Activated CD4-positive, alpha-beta T cell treated with anti-CD3 and anti-CD28 coated beads for 36 hours (primary cell): Measurements from ENCODE around the gene TMEM80. TPM values are rescaled to one million over a fixed set of nuclear protein-coding genes. Genes with fewer than 3 reads are reported as not detected.
"Not testable (repeated sequence)": the region's sequence is repeated elsewhere in the genome, so short reads cannot be mapped to it uniquely, and the experiment has no call there.

Source experiments
- ATAC-seq: fragments of 200-7000 bp; cut with Tn5 transposase; one replicate; pipeline ENCODE4 v1.10.0; 2021; ENCODE audit warnings: mild to moderate bottlenecking, moderate library complexity
- CTCF ChIA-PET: fragments of 350-600 bp; sonication (Branson Sonifier 250); formaldehyde crosslinking; loops from one replicate; lab custom pipeline; 2021; ENCODE audit warnings: antibody characterized with exemption; lab: Charles Lee
- POLR2A ChIA-PET: fragments of 350-600 bp; sonication (Branson Sonifier 250); formaldehyde crosslinking; loops from one replicate; lab custom pipeline; 2021; ENCODE audit warnings: antibody characterized with exemption, inconsistent platforms; lab: Charles Lee
- DNase-seq: peaks from one replicate; pipeline ENCODE4 v3.0.0-alpha.2; 2020
- H3K27ac Mint-ChIP-seq: one replicate; pipeline ENCODE4 v1.8.0; 2021; ENCODE audit warnings: mixed read lengths
- H3K27me3 Mint-ChIP-seq: one replicate; pipeline ENCODE4 v1.8.0; 2021; ENCODE audit warnings: mixed read lengths
- H3K36me3 Mint-ChIP-seq: one replicate; pipeline ENCODE4 v1.8.0; 2021; ENCODE audit warnings: low read depth, mixed read lengths
- H3K4me1 Mint-ChIP-seq: one replicate; pipeline ENCODE4 v1.8.0; 2021; ENCODE audit warnings: mixed read lengths
- H3K4me3 Mint-ChIP-seq: one replicate; pipeline ENCODE4 v1.8.0; 2021; ENCODE audit warnings: mild to moderate bottlenecking, moderate library complexity, mixed read lengths
- H3K9me3 Mint-ChIP-seq: one replicate; pipeline ENCODE4 v1.8.0; 2021; ENCODE audit warnings: low read depth, mixed read lengths
- intact Hi-C, 2 experiments: fragments of 100-400 bp; cut with DNase I in 1 of 2; cut with micrococcal nuclease in 1 of 2; formaldehyde crosslinking; loops; one replicate each; pipeline versions ENCODE4 v1.14.2 to v1.15.1; 2022 to 2024; cut with DNase I, micrococcal nuclease
- total RNA-seq, 2 experiments: library from RNA; stranded (reverse); gene quantifications; one replicate each; pipeline ENCODE4 v1.2.3, GENCODE V29; 2021

Gene TMEM80
- total RNA-seq: 10 to 100 TPM; 11.4 to 11.9 TPM

DNA sequence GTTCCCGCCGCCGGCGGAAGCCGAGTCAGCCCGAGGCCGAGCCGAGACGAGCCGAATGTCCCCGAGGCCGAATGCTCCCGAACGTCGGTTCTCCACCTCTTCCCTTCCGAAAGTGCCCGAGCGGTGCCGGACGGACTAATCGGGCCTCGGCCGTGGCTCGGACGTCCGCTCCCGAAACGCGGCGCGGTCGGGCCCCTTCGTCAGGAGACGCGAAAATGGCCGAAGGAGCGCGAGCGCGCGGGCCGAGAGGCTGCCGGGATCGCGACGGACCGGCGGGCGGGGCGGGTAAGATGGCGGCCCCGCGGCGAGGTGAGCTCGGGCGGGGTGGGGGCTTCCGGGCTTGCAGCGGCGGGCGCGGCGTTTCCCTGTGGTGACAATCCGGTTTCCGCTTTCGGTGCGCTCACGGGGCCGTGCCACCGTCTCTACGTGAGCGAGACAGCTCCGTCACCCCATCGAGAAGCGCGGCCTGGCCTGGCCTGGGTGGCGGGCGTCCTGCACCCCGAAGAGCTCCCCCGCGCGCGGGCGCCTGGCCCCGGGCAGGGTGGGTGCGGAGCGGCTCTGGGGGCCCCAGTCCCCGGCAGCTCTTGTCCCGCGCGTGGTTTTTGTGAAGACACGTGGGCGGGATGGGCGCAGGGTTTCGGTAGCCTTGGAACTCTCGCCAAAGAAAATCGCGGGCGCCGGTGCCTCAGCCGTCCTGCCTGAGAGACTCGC is at the start of gene TMEM80:
Gene TMEM80, plus strand, starts transcription at position 279 of the 711 bp plus-strand sequence. Its CDS starts 12 bp downstream, at position 291.
- POLR2A ChIA-PET: interaction anchor here (1.4 kb wide), 1 partner anchor 120 kb away, joined by 4 read pairs; the partner anchor contains the start of gene PHRF1
- H3K4me3 Mint-ChIP-seq: peak within 1 kb of the TSS; percentile 84
- H3K36me3 Mint-ChIP-seq: peaks cover 9% of the 10 kb centered on the region
- peak within 1 kb of the TSS; percentile 94 for H3K27ac Mint-ChIP-seq
- DNase-seq (peak; percentile 99), ATAC-seq (peak; percentile 81)
- H3K9me3 Mint-ChIP-seq: no peaks in the 10 kb centered on the region
- no peaks in the 10 kb centered on the region for H3K27me3 Mint-ChIP-seq
- CTCF ChIA-PET: interaction anchor here (0.6 to 1.2 kb wide), 10 partner anchors 9 to 178 kb away, joined by 3 to 7 read pairs (median 3); no protein-coding TSS in a partner anchor
- H3K4me1 Mint-ChIP-seq: peaks cover 51% of the 10 kb centered on the region
- intact Hi-C loops: loop anchor here (1.0 to 5.0 kb wide), 17 partner anchors 28 to 687 kb away; partner anchors contain the start of genes AP2A2 (in 1 of the 2), BET1L (in 1 of the 2), GATD1 (in 1 of the 2) and HRAS (in 1 of the 2)

DNA sequence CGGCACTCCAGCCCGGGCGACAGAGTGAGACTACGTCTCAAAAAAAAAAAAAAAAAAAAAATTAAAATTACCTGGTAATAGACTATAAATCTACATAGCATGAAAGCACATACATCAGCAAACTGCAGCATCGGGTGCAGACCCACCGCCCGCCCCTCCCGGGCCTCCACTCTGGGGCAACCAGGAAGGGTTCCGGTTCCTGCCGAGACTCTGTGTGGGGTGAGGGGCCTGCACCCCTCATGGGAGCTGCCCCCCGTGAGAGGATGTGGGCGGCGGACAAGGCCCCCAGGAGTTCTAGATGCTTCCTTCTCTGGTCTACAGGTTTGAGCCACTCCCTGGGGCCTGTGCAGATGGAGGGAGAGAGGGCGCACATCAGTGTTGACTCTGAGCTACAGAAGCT is 49.4 kb upstream of the TMEM80 start:
- DNase-seq (no peak), ATAC-seq (no peak)
- POLR2A ChIA-PET: no interaction called here
- no peaks in the 10 kb centered on the region for H3K9me3 Mint-ChIP-seq
- intact Hi-C loops: no loop called here
- H3K36me3 Mint-ChIP-seq: peaks cover 6% of the 10 kb centered on the region
- H3K27me3 Mint-ChIP-seq: no peaks in the 10 kb centered on the region
- no peak overlapping the region for H3K4me3 Mint-ChIP-seq
- H3K4me1 Mint-ChIP-seq: peaks cover 2% of the 10 kb centered on the region
- no peak overlapping the region for H3K27ac Mint-ChIP-seq
- CTCF ChIA-PET: interaction anchor here (0.6 kb wide), 1 partner anchor 269 kb away, joined by 3 read pairs; no protein-coding TSS in a partner anchor

DNA sequence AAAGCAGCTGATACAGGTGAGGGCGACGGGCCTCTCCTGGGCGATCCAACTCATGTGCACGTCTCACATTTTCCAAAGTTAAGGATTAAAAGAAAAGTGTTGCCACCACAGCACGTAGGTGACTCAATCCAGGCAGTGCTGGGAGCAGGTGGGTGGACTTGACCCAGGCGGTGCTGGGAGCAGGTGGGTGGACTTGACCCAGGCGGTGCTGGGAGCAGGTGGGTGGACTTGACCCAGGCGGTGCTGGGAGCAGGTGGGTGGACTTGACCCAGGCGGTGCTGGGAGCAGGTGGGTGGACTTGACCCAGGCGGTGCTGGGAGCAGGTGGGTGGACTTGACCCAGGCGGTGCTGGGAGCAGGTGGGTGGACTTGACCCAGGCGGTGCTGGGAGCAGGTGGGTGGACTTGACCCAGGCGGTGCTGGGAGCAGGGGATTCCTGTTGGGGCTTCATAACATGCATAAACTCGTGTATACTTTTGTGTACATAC is 47.9 kb upstream of the TMEM80 start:
- intact Hi-C loops, H3K27ac Mint-ChIP-seq, H3K9me3 Mint-ChIP-seq, POLR2A ChIA-PET, H3K4me1 Mint-ChIP-seq, ATAC-seq, H3K4me3 Mint-ChIP-seq, CTCF ChIA-PET, DNase-seq, H3K27me3 Mint-ChIP-seq: not testable (repeated sequence)
- H3K36me3 Mint-ChIP-seq: peaks cover 10% of the 10 kb centered on the region

DNA sequence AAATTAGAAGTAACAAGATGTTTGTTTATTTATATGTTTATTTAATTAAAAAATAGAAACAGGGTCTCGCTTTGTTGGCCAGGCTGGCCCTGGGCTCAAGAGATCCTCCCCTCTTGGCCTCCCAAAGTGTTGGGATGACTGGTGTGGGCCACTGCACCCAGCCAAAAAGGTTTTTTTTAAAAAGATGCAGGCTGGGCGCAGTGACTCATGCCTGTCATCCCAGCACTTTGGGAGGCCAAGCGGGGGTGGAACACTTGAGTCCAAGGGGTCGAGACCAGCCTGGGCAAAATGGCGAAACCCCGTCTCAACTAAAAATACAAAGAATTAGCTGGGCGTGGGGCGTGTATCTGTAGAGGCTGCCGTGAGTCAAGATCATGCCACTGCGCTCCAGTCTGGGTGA is 45.1 kb upstream of the TMEM80 start:
- no peak overlapping the region for H3K4me3 Mint-ChIP-seq
- intact Hi-C loops: no loop called here
- no peaks in the 10 kb centered on the region for H3K27me3 Mint-ChIP-seq
- H3K36me3 Mint-ChIP-seq: peaks cover 15% of the 10 kb centered on the region
- ChIA-PET CTCF (interaction anchor here (0.6 to 1.2 kb wide), 2 partner anchors 12 to 1247 kb away, joined by 3 read pairs; no protein-coding TSS in a partner anchor), POLR2A (no interaction called here)
- H3K4me1 Mint-ChIP-seq: peaks cover 2% of the 10 kb centered on the region
- DNase-seq: no peak
- ATAC-seq: no peak
- no peaks in the 10 kb centered on the region for H3K9me3 Mint-ChIP-seq
- H3K27ac Mint-ChIP-seq: no peak overlapping the region

DNA sequence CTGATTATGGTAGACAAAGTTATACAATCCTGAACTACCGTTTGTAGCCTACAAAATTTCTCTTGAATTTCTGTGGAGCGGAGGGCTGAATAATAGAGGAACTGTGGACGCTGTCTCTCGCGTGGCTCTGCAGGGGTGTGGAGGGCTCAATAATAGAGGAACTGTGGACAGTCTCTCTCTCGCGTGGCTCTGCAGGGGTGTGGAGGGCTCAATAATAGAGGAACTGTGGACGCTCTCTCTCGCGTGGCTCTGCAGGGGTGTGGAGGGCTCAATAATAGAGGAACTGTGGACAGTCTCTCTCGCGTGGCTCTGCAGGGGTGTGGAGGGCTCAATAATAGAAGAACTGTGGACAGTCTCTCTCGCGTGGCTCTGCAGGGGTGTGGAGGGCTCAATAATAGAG is 42.5 kb upstream of the TMEM80 start:
- H3K36me3 Mint-ChIP-seq: peaks cover 13% of the 10 kb centered on the region

DNA sequence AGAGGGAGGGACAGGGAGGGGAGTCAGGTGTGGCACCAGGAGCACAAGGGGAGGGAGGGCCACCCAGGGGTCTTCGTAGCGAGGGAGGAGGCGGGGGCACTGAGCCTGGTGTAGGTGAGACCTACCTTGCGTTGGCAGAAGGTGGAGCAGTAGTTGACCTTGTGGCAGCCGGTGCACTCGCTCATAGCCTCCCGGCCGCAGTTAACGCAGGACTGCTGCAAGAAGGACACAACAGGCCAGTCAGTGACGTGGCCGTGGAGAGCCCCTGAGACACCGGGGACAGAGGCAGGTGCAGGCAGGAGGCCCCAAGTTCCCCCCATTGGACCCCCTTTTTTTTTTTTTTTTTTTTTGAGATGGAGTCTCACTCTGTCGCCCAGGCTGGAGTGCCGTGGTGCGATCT is 41.8 kb upstream of the TMEM80 start:
- DNase-seq: no peak
- Mint-ChIP-seq H3K4me3 (no peak overlapping the region), H3K27me3 (no peaks in the 10 kb centered on the region), H3K9me3 (no peaks in the 10 kb centered on the region), H3K4me1 (no peaks in the 10 kb centered on the region), H3K27ac (no peak overlapping the region), H3K36me3 (peaks cover 13% of the 10 kb centered on the region)
- no peak for ATAC-seq
- intact Hi-C loops: no loop called here
- ChIA-PET POLR2A (interaction anchor here (0.7 kb wide), 1 partner anchor 152 kb away, joined by 3 read pairs; no protein-coding TSS in a partner anchor), CTCF (no interaction called here)

More for the DNA sequence above, 42.5 kb upstream of the TMEM80 start:
- intact Hi-C loops, ATAC-seq, H3K4me3 Mint-ChIP-seq, H3K27ac Mint-ChIP-seq, CTCF ChIA-PET, H3K4me1 Mint-ChIP-seq, DNase-seq, H3K27me3 Mint-ChIP-seq, H3K9me3 Mint-ChIP-seq: not testable (repeated sequence)
- POLR2A ChIA-PET: interaction anchor here (0.6 kb wide), 1 partner anchor 36 kb away, joined by 4 read pairs; no protein-coding TSS in a partner anchor

DNA sequence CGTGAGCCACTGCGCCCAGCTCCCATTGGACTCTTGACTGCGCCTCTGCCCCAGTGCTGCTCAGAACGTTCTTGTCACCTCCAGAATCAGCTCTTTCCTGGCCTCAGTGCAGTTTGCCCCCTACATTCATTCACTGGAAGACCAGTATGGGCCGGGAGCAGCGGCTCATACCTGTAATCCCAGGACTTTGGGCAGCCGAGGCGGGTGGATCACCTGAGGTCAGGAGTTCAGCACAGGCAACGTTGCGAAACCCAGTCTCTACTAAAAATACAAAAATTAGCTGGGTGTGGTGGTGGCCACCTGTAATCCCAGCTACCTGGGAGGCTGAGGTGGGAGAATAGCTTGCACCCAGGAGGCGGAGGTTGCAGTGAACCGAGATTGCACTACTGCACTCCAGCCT is 41.2 kb upstream of the TMEM80 start:
- H3K4me1 Mint-ChIP-seq, H3K27ac Mint-ChIP-seq, H3K27me3 Mint-ChIP-seq, intact Hi-C loops, ATAC-seq, DNase-seq, H3K9me3 Mint-ChIP-seq, H3K4me3 Mint-ChIP-seq: not testable (repeated sequence)
- CTCF ChIA-PET: interaction anchor here (0.6 kb wide), 1 partner anchor 243 kb away, joined by 4 read pairs; no protein-coding TSS in a partner anchor
- POLR2A ChIA-PET: interaction anchor here (0.7 kb wide), 1 partner anchor 153 kb away, joined by 3 read pairs; no protein-coding TSS in a partner anchor
- H3K36me3 Mint-ChIP-seq: peaks cover 13% of the 10 kb centered on the region

DNA sequence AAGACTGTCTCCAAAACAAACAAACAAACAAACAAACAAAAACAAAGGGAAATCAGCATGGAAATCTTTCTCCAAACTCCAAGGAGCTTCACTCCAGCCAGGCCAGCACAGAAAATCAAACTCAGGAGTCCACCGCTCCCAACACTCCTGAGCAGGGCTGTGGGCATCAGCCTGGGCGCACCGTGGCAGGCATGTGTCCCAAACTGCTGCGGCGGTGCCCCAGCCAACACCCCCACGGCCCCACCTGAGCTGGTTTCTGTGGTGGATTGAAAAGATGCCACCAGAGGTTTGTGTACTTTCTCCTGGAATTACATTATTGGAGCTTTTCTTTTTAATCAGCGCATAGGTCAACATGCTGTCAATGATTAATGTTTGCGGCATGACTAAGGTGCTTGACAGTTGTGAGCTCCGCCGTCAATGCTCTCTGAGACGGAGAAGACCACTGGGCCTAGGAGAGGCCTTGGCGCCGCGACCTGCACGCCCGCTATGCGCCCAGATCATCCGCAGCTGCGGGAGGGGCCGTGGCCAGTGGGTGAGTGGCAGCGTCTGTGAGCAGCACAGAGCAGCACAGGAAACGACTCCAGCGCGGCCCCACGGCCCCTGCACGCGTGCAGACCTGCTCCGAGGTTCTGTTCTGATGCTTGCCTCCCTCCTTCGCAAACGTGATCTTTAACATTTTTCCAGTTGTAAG is 40.4 kb upstream of the TMEM80 start:
- no peaks in the 10 kb centered on the region for H3K27me3 Mint-ChIP-seq
- no peak overlapping the region for H3K4me3 Mint-ChIP-seq
- ChIA-PET CTCF (interaction anchor here (0.6 kb wide), 1 partner anchor 243 kb away, joined by 4 read pairs; no protein-coding TSS in a partner anchor), POLR2A (no interaction called here)
- peaks cover 13% of the 10 kb centered on the region for H3K36me3 Mint-ChIP-seq
- no peak overlapping the region for H3K27ac Mint-ChIP-seq
- no peak for ATAC-seq
- no peak for DNase-seq
- no peaks in the 10 kb centered on the region for H3K9me3 Mint-ChIP-seq
- intact Hi-C loops: no loop called here
- no peaks in the 10 kb centered on the region for H3K4me1 Mint-ChIP-seq

DNA sequence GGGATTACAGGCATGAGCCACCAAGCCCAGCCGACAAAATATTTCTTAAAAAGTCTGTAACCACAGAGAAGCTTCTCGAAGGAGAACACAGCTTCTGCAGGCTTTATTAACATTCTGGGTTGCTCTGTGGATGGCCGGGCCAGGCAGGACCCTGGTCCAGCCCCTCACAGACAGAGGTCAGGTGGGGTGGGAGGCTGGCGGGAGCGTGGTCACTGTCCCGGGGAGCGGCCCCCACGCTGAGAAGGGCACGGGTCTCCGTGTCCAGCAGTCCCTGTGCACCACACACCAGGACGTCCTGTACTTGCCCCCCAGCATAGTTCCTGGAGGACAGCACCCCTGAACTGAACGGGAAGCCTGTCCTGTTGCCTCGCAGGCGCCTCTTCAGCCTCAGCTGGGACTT is 39.2 kb upstream of the TMEM80 start:
- Mint-ChIP-seq H3K27me3 (no peaks in the 10 kb centered on the region), H3K27ac (no peak overlapping the region), H3K36me3 (peaks cover 11% of the 10 kb centered on the region), H3K4me3 (no peak overlapping the region), H3K9me3 (no peaks in the 10 kb centered on the region), H3K4me1 (no peaks in the 10 kb centered on the region)
- intact Hi-C loops: no loop called here
- CTCF ChIA-PET: no interaction called here
- no peak for ATAC-seq
- POLR2A ChIA-PET: no interaction called here
- no peak for DNase-seq

DNA sequence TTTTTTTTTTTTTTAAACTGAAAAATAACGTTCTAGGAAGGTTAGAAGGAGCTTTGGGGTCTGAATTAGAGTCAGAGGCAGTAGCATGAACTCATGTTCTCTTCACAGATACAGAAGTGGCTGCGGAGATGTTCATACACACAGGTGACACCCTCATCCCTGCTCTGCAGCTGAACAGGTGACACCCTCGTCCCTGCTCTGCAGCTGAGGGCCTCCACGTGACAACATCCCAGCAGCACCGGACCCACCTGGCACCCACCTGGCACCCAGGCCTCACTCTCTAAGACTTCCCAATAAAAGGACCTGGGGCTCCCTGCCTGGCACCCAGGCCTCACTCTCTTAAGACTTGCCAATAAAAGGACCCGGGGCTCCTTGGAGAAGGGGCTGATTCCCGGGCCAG is 38.8 kb upstream of the TMEM80 start:
- H3K36me3 Mint-ChIP-seq: peaks cover 11% of the 10 kb centered on the region
- no peak overlapping the region for H3K4me3 Mint-ChIP-seq
- H3K27me3 Mint-ChIP-seq: no peaks in the 10 kb centered on the region
- ChIA-PET CTCF (no interaction called here), POLR2A (no interaction called here)
- H3K4me1 Mint-ChIP-seq: no peaks in the 10 kb centered on the region
- DNase-seq (no peak), ATAC-seq (no peak)
- intact Hi-C loops: no loop called here
- no peak overlapping the region for H3K27ac Mint-ChIP-seq
- H3K9me3 Mint-ChIP-seq: no peaks in the 10 kb centered on the region

DNA sequence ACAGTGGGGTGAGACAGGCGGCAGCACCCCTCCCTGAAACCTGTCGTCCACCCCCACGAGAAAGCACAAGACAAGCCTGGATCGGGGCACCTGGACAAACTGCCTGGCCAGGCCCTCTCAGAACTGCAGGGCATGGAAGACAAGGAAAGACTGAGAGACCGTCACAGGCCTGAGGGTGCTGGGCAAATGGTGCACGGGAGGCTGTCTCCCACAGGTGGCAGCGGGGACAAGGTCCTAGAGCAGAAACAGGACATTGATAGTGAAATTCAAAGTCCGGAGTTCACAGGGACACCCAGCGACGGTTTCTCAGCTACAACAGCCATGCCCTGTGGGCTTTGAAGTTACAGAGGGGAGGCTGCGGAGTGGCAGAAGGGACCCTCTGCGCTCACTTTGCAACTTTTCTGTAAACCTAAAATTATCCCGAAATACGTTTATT is 37.9 kb upstream of the TMEM80 start:
- no peaks in the 10 kb centered on the region for H3K4me1 Mint-ChIP-seq
- no peak overlapping the region for H3K4me3 Mint-ChIP-seq
- intact Hi-C loops: no loop called here
- CTCF ChIA-PET: interaction anchor here (0.7 kb wide), 1 partner anchor 25 kb away, joined by 4 read pairs; no protein-coding TSS in a partner anchor
- peaks cover 10% of the 10 kb centered on the region for H3K36me3 Mint-ChIP-seq
- ATAC-seq: no peak
- no peaks in the 10 kb centered on the region for H3K27me3 Mint-ChIP-seq
- POLR2A ChIA-PET: no interaction called here
- no peaks in the 10 kb centered on the region for H3K9me3 Mint-ChIP-seq
- no peak overlapping the region for H3K27ac Mint-ChIP-seq
- DNase-seq: no peak
